A673 (cell line): Measurements from ENCODE around the gene ASTN2.

ENCODE experiments used
- CTCF ChIP-seq: fragments of 300-800, 200-600 bp; sonication (generic); conservative IDR thresholded peaks from 2 replicates; pipeline ENCODE4 v1.5.1; 2017; ENCODE audit warnings: low read depth, mild to moderate bottlenecking, antibody characterized with exemption, low read length, moderate library complexity, mixed read lengths
- EZH2 ChIP-seq: fragments of 200-600 bp; sonication (generic); IDR thresholded peaks from 2 replicates; pipeline ENCODE4 v1.6.1; 2017; ENCODE audit warnings: borderline replicate concordance, low read depth, mild to moderate bottlenecking, mixed read lengths, antibody characterized with exemption, low read length; ENCODE audit not compliant: poor library complexity, severe bottlenecking

GRCh38 chr9:116390303-116391228 lies 1024.3 kb downstream of the ASTN2 start:
- no peak for TF ChIP-seq CTCF
- no peak for TF ChIP-seq EZH2
